MCF 10A (cell line): Measurements from ENCODE around the gene ZDHHC16. TPM values are rescaled to one million over a fixed set of nuclear protein-coding genes. Genes with fewer than 3 reads are reported as not detected.

ENCODE experiments used
- BruUV-seq: library from RNA; stranded (reverse); fragments of 400-500 nt; replicated peaks from 2 replicates; lab custom pipeline; 2021; lab: Mats Ljungman, UMichigan
- CTCF ChIA-PET: fragments of 300-600 bp; sonication (Branson Sonifier 250); formaldehyde crosslinking; extraction: SDS; loops from one replicate; lab custom pipeline; 2021; ENCODE audit warnings: antibody characterized with exemption, inconsistent platforms; lab: Yijun Ruan, JAX
- POLR2A ChIA-PET: fragments of 300-600, 350-650 bp; sonication (Branson Sonifier 250); formaldehyde crosslinking; extraction: SDS; loops from one replicate; lab custom pipeline; 2020; ENCODE audit warnings: antibody characterized with exemption, inconsistent platforms; lab: Yijun Ruan, JAX
- DNase-seq: peaks from one replicate; pipeline ENCODE4 v3.0.0-alpha.2; 2018; ENCODE audit not compliant: unreplicated experiment
- H3K27ac Mint-ChIP-seq: one replicate; pipeline ENCODE4 v1.8.0; 2022; ENCODE audit warnings: mild to moderate bottlenecking, low read depth, mixed read lengths; ENCODE audit not compliant: unreplicated experiment
- H3K27me3 Mint-ChIP-seq: one replicate; pipeline ENCODE4 v1.8.0; 2022; ENCODE audit warnings: mixed read lengths; ENCODE audit not compliant: insufficient read depth, unreplicated experiment
- H3K36me3 Mint-ChIP-seq: one replicate; pipeline ENCODE4 v1.8.0; 2022; ENCODE audit warnings: mild to moderate bottlenecking, moderate library complexity, mixed read lengths; ENCODE audit not compliant: insufficient read depth, unreplicated experiment
- H3K4me1 Mint-ChIP-seq: one replicate; pipeline ENCODE4 v1.8.0; 2022; ENCODE audit warnings: mixed read lengths; ENCODE audit not compliant: insufficient read depth, unreplicated experiment
- H3K4me3 Mint-ChIP-seq: one replicate; pipeline ENCODE4 v1.8.0; 2022; ENCODE audit warnings: mild to moderate bottlenecking, moderate library complexity, mixed read lengths; ENCODE audit not compliant: unreplicated experiment
- H3K9me3 Mint-ChIP-seq: one replicate; pipeline ENCODE4 v1.8.0; 2022; ENCODE audit warnings: mixed read lengths; ENCODE audit not compliant: unreplicated experiment
- CTCF ChIP-seq: fragments of 200-600 bp; IDR thresholded peaks from one replicate; pipeline ENCODE4 v1.8.0; 2022; ENCODE audit warnings: antibody characterized with exemption, mild to moderate bottlenecking; ENCODE audit not compliant: unreplicated experiment
- intact Hi-C: fragments of 100-400 bp; cut with micrococcal nuclease; formaldehyde crosslinking; loops from 2 replicates; pipeline ENCODE4 v1.14.1; 2022
- total RNA-seq: library from RNA; stranded (reverse); gene quantifications from 2 replicates; pipeline ENCODE4 v1.2.3, GENCODE V29; 2022

Gene ZDHHC16
- total RNA-seq, 1 experiment from 2014 or later = 48.0 TPM

GRCh38 chr10:97481071-97481470 is 35.1 kb downstream of the ZDHHC16 start:
- Mint-ChIP-seq H3K27ac (peak overlapping the region; percentile 92), H3K4me3 (peak overlapping the region; percentile 47), H3K27me3 (no peaks in the 10 kb centered on the region), H3K36me3 (peaks cover 66% of the 10 kb centered on the region), H3K9me3 (no peaks in the 10 kb centered on the region), H3K4me1 (peaks cover 20% of the 10 kb centered on the region)
- no peak for TF ChIP-seq CTCF
- peak; percentile 82 for DNase-seq
- no TSS peak for BruUV-seq
- intact Hi-C loops = no loop called here
- ChIA-PET CTCF (interaction anchor here (0.7 to 3.6 kb wide), 7 partner anchors 14 to 224 kb away, joined by 3 to 13 read pairs (median 4); no protein-coding TSS in a partner anchor), POLR2A (interaction anchor here (0.6 to 4.1 kb wide), 11 partner anchors 9 to 206 kb away, joined by 3 to 27 read pairs (median 5); partner anchors contain the start of genes AVPI1 and UBTD1)

GRCh38 chr10:97482381-97482780 is 36.4 kb downstream of the ZDHHC16 start:
- TF ChIP-seq CTCF = no peak
- H3K4me3 Mint-ChIP-seq = no peak overlapping the region
- peak overlapping the region; percentile 92 for H3K27ac Mint-ChIP-seq
- CTCF ChIA-PET = interaction anchor here (0.6 to 3.6 kb wide), 8 partner anchors 8 to 234 kb away, joined by 3 to 13 read pairs (median 4); no protein-coding TSS in a partner anchor
- BruUV-seq = no TSS peak
- peaks cover 22% of the 10 kb centered on the region for H3K4me1 Mint-ChIP-seq
- no peaks in the 10 kb centered on the region for H3K27me3 Mint-ChIP-seq
- POLR2A ChIA-PET = interaction anchor here (0.7 to 4.1 kb wide), 4 partner anchors 8 to 159 kb away, joined by 3 to 27 read pairs (median 4); no protein-coding TSS in a partner anchor
- intact Hi-C loops = no loop called here
- H3K36me3 Mint-ChIP-seq = peaks cover 55% of the 10 kb centered on the region
- no peak for DNase-seq
- no peaks in the 10 kb centered on the region for H3K9me3 Mint-ChIP-seq

- no peaks in the 10 kb centered on the region for H3K27me3 Mint-ChIP-seq
- no peak for DNase-seq
- ChIA-PET POLR2A (interaction anchor here (0.6 to 4.1 kb wide), 5 partner anchors 14 to 337 kb away, joined by 3 to 27 read pairs (median 4); partner anchors contain the start of genes AVPI1 and UBTD1), CTCF (interaction anchor here (0.6 to 1.3 kb wide), 4 partner anchors 13 to 70 kb away, joined by 3 to 4 read pairs (median 3); no protein-coding TSS in a partner anchor)
- TF ChIP-seq CTCF = no peak
- intact Hi-C loops = no loop called here
- peaks cover 24% of the 10 kb centered on the region for H3K4me1 Mint-ChIP-seq
- no peaks in the 10 kb centered on the region for H3K9me3 Mint-ChIP-seq
- no peak overlapping the region for H3K4me3 Mint-ChIP-seq
- peaks cover 44% of the 10 kb centered on the region for H3K36me3 Mint-ChIP-seq
- no peak overlapping the region for H3K27ac Mint-ChIP-seq
- BruUV-seq = no TSS peak
These were observed 37.5 kb downstream of the ZDHHC16 start for GRCh38 chr10:97483506-97483905.

GRCh38 chr10:97483921-97484320 is 37.9 kb downstream of the ZDHHC16 start:
- Mint-ChIP-seq H3K27ac (no peak overlapping the region), H3K36me3 (peaks cover 45% of the 10 kb centered on the region), H3K27me3 (no peaks in the 10 kb centered on the region), H3K4me1 (peaks cover 28% of the 10 kb centered on the region), H3K9me3 (no peaks in the 10 kb centered on the region), H3K4me3 (no peak overlapping the region)
- TF ChIP-seq CTCF = no peak
- ChIA-PET POLR2A (interaction anchor here (0.7 to 1.1 kb wide), 3 partner anchors 13 to 203 kb away, joined by 4 to 5 read pairs (median 4); partner anchors contain the start of genes AVPI1 and UBTD1), CTCF (interaction anchor here (0.6 to 1.3 kb wide), 3 partner anchors 12 to 70 kb away, joined by 3 to 4 read pairs (median 3); no protein-coding TSS in a partner anchor)
- DNase-seq = no peak
- BruUV-seq = no TSS peak
- intact Hi-C loops = no loop called here
